Left lung (tissue), 10 donors: Measurements from ENCODE around the gene VPS33B. TPM values are rescaled to one million over a fixed set of nuclear protein-coding genes. Genes with fewer than 3 reads are reported as not detected.

Experiments used
- ATAC-seq: fragments of 200-7000 bp; cut with Tn5 transposase; one replicate; pipeline ENCODE4 v1.9.1; 2020; ENCODE audit warnings: moderate library complexity
- DNase-seq, 4 donors: peaks; one replicate each; pipeline ENCODE4 v3.0.0-alpha.2; 2013 to 2020
- H3K27ac ChIP-seq, 2 donors: fragments of 200-600 bp; sonication (generic) in 1 of 2; one replicate each; pipeline versions ENCODE4 v1.5.0 to v1.8.0; 2020 to 2021
- H3K27me3 ChIP-seq, 2 donors: fragments of 200-600 bp; sonication (generic) in 1 of 2; one replicate each; pipeline versions ENCODE4 v1.5.0 to v1.8.0; 2020 to 2021
- H3K36me3 ChIP-seq, 2 donors: fragments of 200-600 bp; sonication (generic) in 1 of 2; one replicate each; pipeline versions ENCODE4 v1.5.0 to v1.8.0; 2020 to 2021
- H3K4me1 ChIP-seq, 2 donors: fragments of 200-600 bp; one replicate each; pipeline ENCODE4 v1.8.0; 2021
- H3K4me3 ChIP-seq, 2 donors: fragments of 200-600 bp; sonication (generic) in 1 of 2; one replicate each; pipeline versions ENCODE4 v1.5.0 to v1.8.0; 2020 to 2021; ENCODE audit warnings: mild to moderate bottlenecking in 1 of 2
- H3K9me3 ChIP-seq, 2 donors: fragments of 200-600 bp; sonication (generic) in 1 of 2; one replicate each; pipeline versions ENCODE4 v1.5.0 to v1.8.0; 2020 to 2021
- intact Hi-C, 2 donors: fragments of 100-400 bp; cut with DNase I; formaldehyde crosslinking; loops; one replicate each; pipeline versions ENCODE4 v1.11.2 to v1.14.2; 2022
- polyA plus RNA-seq, 6 donors: library from polyadenylated mRNA; unstranded; fragments of 120-200 nt; gene quantifications; one replicate each; pipeline ENCODE4 v1.2.1, GENCODE V29; 2013; ENCODE audit not compliant: insufficient read length in 6 of 6
- total RNA-seq, 2 donors: library from RNA; stranded (reverse); fragmentation: NEBNext Ultra II Directional; extraction: Animal tissue kit (Norgen Biotek cat#: 25700); gene quantifications; one replicate each; pipeline ENCODE4 v1.2.1, GENCODE V29; 2021
- TF ChIP-seq, protein P1 (sequence below), 2 donors: fragments of 200-600 bp; sonication (generic) in 1 of 2; IDR thresholded peaks; one replicate each; pipeline versions ENCODE4 v1.5.0 to v1.8.0; 2021; ENCODE audit warnings: antibody characterized with exemption in 2 of 2
- donor health status: DM: no; HTN: yes; CAD: no.
- donor health status: DM: no; HTN: no; CAD: no.

Gene VPS33B
- total and polyA plus RNA-seq, 8 donors: 11.8 to 19.5 (median 18.0) TPM

DNA sequence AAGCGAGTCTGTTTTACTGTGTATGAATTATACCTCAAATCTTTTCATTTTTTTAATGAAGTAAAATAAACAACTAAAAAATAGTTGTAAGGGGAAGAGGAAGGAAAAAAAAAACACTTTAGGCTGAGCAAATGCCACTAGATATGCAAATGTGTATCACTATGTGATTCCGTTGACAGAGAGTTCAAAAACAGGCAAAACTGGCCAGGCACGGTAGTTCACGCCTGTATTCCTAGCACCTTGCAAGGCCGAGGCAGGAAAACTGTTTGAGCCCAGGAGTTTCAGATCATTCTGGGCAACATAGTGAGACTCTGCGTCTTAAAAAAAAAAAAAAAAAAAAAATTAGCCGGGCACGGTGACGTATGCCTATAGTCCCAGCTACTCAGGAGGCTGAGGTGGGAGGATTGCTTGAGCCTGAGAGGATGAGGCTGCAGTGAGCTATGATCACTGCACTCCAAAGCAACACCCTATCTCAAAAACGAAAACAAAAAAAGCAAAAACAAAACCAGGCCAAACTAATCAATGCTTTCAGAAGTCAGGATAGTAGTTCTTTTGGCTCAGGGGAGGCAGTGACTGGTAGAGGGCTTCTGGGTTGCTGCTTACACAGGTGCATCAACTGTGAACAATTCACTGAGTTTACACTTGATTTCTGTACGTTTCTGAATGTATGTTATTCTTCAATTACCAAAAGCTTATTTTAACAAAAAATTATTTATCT, 35.4 kb downstream of the VPS33B start:
- H3K36me3 ChIP-seq: no peaks in the 10 kb centered on the region
- H3K4me1 ChIP-seq: peaks cover 0 to 18% of the 10 kb centered on the region in 2 donors
- no peaks in the 10 kb centered on the region for H3K9me3 ChIP-seq
- H3K27ac ChIP-seq: no peak overlapping the region
- peak; percentile 41 for ATAC-seq
- no peaks in the 10 kb centered on the region for H3K27me3 ChIP-seq
- no peak overlapping the region for H3K4me3 ChIP-seq
- intact Hi-C loops: no loop called here
- DNase-seq: no peak
- TF ChIP-seq, protein P1, sequence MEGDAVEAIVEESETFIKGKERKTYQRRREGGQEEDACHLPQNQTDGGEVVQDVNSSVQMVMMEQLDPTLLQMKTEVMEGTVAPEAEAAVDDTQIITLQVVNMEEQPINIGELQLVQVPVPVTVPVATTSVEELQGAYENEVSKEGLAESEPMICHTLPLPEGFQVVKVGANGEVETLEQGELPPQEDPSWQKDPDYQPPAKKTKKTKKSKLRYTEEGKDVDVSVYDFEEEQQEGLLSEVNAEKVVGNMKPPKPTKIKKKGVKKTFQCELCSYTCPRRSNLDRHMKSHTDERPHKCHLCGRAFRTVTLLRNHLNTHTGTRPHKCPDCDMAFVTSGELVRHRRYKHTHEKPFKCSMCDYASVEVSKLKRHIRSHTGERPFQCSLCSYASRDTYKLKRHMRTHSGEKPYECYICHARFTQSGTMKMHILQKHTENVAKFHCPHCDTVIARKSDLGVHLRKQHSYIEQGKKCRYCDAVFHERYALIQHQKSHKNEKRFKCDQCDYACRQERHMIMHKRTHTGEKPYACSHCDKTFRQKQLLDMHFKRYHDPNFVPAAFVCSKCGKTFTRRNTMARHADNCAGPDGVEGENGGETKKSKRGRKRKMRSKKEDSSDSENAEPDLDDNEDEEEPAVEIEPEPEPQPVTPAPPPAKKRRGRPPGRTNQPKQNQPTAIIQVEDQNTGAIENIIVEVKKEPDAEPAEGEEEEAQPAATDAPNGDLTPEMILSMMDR (IDR thresholded peaks at IDR 0.05): no peak

DNA sequence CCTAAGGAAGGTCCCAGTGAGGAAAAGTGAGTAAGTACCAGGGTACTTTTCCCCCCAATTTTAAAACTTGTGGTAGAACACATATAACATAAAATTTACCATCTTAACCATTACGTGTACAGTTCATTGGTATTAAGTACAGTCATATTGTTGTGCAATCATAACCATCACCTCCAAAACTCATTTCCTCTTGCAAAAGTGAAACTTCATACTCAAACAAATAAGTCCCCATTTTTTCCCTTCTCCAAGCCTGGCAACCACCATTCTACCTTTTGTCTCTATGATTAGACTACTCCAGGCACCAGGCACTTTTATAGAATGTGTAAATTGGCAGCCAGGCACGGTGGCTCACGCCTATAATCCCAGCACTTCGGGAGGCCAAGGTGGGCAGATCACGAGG, 40.3 kb downstream of the VPS33B start:
- Histone ChIP-seq H3K4me1 (peaks cover 0 to 7% of the 10 kb centered on the region in 2 donors), H3K9me3 (no peaks in the 10 kb centered on the region), H3K27ac (no peak overlapping the region), H3K36me3 (peaks cover 0 to 6% of the 10 kb centered on the region in 2 donors), H3K4me3 (no peak overlapping the region), H3K27me3 (no peaks in the 10 kb centered on the region)
- ATAC-seq (no peak), DNase-seq (no peak)
- intact Hi-C loops: no loop called here
- TF ChIP-seq, protein P1 (IDR thresholded peaks at IDR 0.05): no peak

DNA sequence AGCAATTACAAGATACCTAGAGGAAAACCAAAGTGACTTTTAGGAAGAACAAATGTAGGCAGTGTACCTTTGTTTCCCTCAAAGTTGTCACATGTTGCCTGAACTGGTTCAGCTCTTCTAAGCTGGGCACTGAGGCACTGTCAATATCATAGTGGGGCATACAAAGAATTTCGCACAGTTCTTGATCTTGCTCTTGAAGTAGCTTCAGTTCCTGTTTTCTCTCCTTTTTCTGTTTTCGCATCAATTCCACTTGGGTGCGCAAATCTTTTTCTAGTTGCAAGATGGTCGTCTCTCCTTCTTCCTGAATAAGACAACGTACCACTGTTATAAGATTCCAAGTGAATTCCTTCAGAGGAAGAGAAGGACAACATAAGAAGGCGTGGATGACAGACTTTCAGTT, 40.7 kb downstream of the VPS33B start:
- H3K27me3 ChIP-seq: no peaks in the 10 kb centered on the region
- DNase-seq (no peak), ATAC-seq (no peak)
- H3K9me3 ChIP-seq: no peaks in the 10 kb centered on the region
- peaks cover 0 to 7% of the 10 kb centered on the region in 2 donors for H3K4me1 ChIP-seq
- TF ChIP-seq, protein P1 (IDR thresholded peaks at IDR 0.05): no peak
- no peak overlapping the region for H3K27ac ChIP-seq
- H3K4me3 ChIP-seq: no peak overlapping the region
- peaks cover 0 to 6% of the 10 kb centered on the region in 2 donors for H3K36me3 ChIP-seq
- intact Hi-C loops: no loop called here

DNA sequence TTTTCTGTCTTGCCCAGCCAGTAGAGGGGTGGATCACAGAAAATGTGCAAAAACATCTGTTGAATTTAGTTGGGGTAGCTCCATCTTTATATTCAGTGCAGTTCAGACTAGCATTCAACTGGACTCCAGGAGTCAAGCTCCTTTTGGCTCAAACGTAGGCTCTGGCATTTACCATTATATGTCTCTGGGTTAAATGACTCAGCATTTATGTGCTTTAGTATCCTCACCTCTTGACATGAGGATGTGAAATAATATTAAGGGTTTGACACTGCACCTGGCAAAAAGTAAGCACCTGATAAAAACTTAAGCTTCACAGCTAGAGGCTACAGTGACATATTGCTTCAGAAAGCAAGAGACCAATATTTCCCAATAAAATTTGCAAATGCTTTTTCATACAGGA, 42.8 kb downstream of the VPS33B start:
- Histone ChIP-seq H3K36me3 (peaks cover 0 to 24% of the 10 kb centered on the region in 2 donors), H3K4me1 (peaks cover 0 to 7% of the 10 kb centered on the region in 2 donors), H3K27me3 (no peaks in the 10 kb centered on the region), H3K9me3 (no peaks in the 10 kb centered on the region), H3K27ac (no peak overlapping the region), H3K4me3 (no peak overlapping the region)
- TF ChIP-seq, protein P1 (IDR thresholded peaks at IDR 0.05): no peak
- ATAC-seq: no peak
- intact Hi-C loops: no loop called here
- no peak for DNase-seq

DNA sequence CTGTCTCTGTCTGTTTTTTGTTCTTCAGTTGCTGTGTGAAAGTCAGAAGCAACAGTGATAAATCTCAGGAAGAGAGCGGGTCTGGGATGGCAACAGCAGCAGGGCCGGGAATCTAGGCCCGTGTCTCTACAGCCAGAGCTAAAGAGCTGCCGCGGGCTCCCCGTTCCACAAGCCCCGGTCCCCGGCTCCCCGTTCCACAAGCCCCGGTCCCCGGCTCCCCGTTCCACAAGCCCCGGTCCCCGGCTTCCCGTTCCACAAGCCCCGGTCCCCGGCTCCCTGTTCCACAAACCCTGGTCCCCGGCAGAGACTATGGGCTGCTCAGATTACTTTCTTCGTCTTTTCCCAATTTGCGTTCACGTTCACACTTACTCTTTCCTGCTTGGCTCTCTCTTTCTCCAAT, 48.2 kb downstream of the VPS33B start:
- intact Hi-C loops: no loop called here
- Histone ChIP-seq H3K27me3 (no peaks in the 10 kb centered on the region), H3K4me1 (no peaks in the 10 kb centered on the region), H3K4me3 (no peak overlapping the region), H3K36me3 (peaks cover 0 to 55% of the 10 kb centered on the region in 2 donors), H3K27ac (no peak overlapping the region), H3K9me3 (no peaks in the 10 kb centered on the region)
- DNase-seq: no peak
- no peak for ATAC-seq
- TF ChIP-seq, protein P1 (IDR thresholded peaks at IDR 0.05): no peak
